ENCODE data around the gene GALNT14.

The GALNT14 gene

GRCh38 chr2:31078579-31079105, 59.6 kb downstream of the GALNT14 start:
- Histone ChIP-seq H3K36me3 (no peaks in the 10 kb centered on the region), H3K9me3 (ENCODE audit: severe bottlenecking) (no peaks in the 10 kb centered on the region)
- no peak for DNase-seq

GRCh38 chr2:31078011-31078410, 60.2 kb downstream of the GALNT14 start:
- H3K27ac ChIP-seq, result no peak overlapping the region
- TF ChIP-seq CTCF (IDR thresholded peaks at IDR 0.05; ENCODE audit: low read depth, low read length), result no peak
- no peaks in the 10 kb centered on the region for H3K36me3 ChIP-seq
- no peaks in the 10 kb centered on the region for H3K27me3 ChIP-seq (ENCODE audit: insufficient read depth, low read depth, severe bottlenecking)
- no peak overlapping the region for H3K4me3 ChIP-seq (ENCODE audit: low read depth, low read length)
- no peak for DNase-seq
- no peaks in the 10 kb centered on the region for H3K9me3 ChIP-seq (ENCODE audit: severe bottlenecking)

More at GRCh38 chr2:31078579-31079105, 59.6 kb downstream of the GALNT14 start:
- Histone ChIP-seq H3K4me3 (ENCODE audit: low read depth, low read length) (no peak overlapping the region), H3K27me3 (ENCODE audit: insufficient read depth, low read depth, severe bottlenecking) (no peaks in the 10 kb centered on the region), H3K27ac (no peak overlapping the region)
- TF ChIP-seq CTCF (IDR thresholded peaks at IDR 0.05; ENCODE audit: low read depth, low read length), result no peak

- H3K9me3 ChIP-seq (ENCODE audit: severe bottlenecking), result no peaks in the 10 kb centered on the region
Observed at GRCh38 chr2:31075941-31076590, 62.2 kb downstream of the GALNT14 start.

GRCh38 chr2:31075431-31075830, 62.8 kb downstream of the GALNT14 start:
- Histone ChIP-seq H3K27me3 (ENCODE audit: insufficient read depth, low read depth, severe bottlenecking) (no peaks in the 10 kb centered on the region), H3K36me3 (no peaks in the 10 kb centered on the region), H3K27ac (no peak overlapping the region), H3K4me3 (ENCODE audit: low read depth, low read length) (no peak overlapping the region), H3K9me3 (ENCODE audit: severe bottlenecking) (no peaks in the 10 kb centered on the region)
- TF ChIP-seq CTCF (IDR thresholded peaks at IDR 0.05; ENCODE audit: low read depth, low read length), result no peak
- DNase-seq, result no peak

More at GRCh38 chr2:31075941-31076590, 62.2 kb downstream of the GALNT14 start:
- no peaks in the 10 kb centered on the region for H3K27me3 ChIP-seq (ENCODE audit: insufficient read depth, low read depth, severe bottlenecking)
- no peak for DNase-seq
- no peak overlapping the region for H3K27ac ChIP-seq
- H3K4me3 ChIP-seq (ENCODE audit: low read depth, low read length), result no peak overlapping the region
- H3K36me3 ChIP-seq, result no peaks in the 10 kb centered on the region
- no peak for TF ChIP-seq CTCF (IDR thresholded peaks at IDR 0.05; ENCODE audit: low read depth, low read length)

- DNase-seq, result no peak
- Histone ChIP-seq H3K4me3 (ENCODE audit: low read depth, low read length) (no peak overlapping the region), H3K9me3 (ENCODE audit: severe bottlenecking) (no peaks in the 10 kb centered on the region), H3K27ac (no peak overlapping the region), H3K27me3 (ENCODE audit: insufficient read depth, low read depth, severe bottlenecking) (no peaks in the 10 kb centered on the region), H3K36me3 (no peaks in the 10 kb centered on the region)
- no peak for TF ChIP-seq CTCF (IDR thresholded peaks at IDR 0.05; ENCODE audit: low read depth, low read length)
Observed at GRCh38 chr2:31071741-31072140, 66.5 kb downstream of the GALNT14 start.
